SK-N-SH (cell line): ENCODE results near the gene CRIP2.

ENCODE experiments used
- FOXM1 ChIP-seq: IDR thresholded peaks from 2 replicates; pipeline ENCODE4 v1.4.0; 2012; ENCODE audit warnings: low read depth, mild to moderate bottlenecking
- GABPA ChIP-seq: IDR thresholded peaks from 2 replicates; pipeline ENCODE4 v1.4.0; 2012; ENCODE audit warnings: low read depth, mild to moderate bottlenecking
- GATA2 ChIP-seq: sonication (generic); formaldehyde crosslinking; IDR thresholded peaks from 2 replicates; pipeline ENCODE4 v1.5.0; 2020; ENCODE audit warnings: mild to moderate bottlenecking, missing genetic modification reagents
- MEF2A ChIP-seq: IDR thresholded peaks from 2 replicates; pipeline ENCODE4 v1.4.0; 2012; ENCODE audit warnings: low read depth, borderline replicate concordance
- NFIC ChIP-seq: IDR thresholded peaks from 2 replicates; pipeline ENCODE4 v1.4.0; 2012; ENCODE audit warnings: borderline replicate concordance
- POLR2AphosphoS5 ChIP-seq: IDR thresholded peaks from 2 replicates; pipeline ENCODE4 v1.6.1; 2012; ENCODE audit warnings: low read depth, low read length
- RAD21 ChIP-seq: IDR thresholded peaks from 2 replicates; pipeline ENCODE4 v1.6.1; 2012; ENCODE audit warnings: mild to moderate bottlenecking, low read length
- SIN3A ChIP-seq: IDR thresholded peaks from 2 replicates; pipeline ENCODE4 v1.6.1; 2012; ENCODE audit warnings: low read depth, mild to moderate bottlenecking, low read length, moderate library complexity, borderline replicate concordance
- TAF1 ChIP-seq: IDR thresholded peaks from 2 replicates; pipeline ENCODE4 v1.6.1; 2012; ENCODE audit warnings: low read depth, mild to moderate bottlenecking, low read length, moderate library complexity, borderline replicate concordance
- YY1 ChIP-seq: IDR thresholded peaks from 2 replicates; pipeline ENCODE4 v1.4.0; 2012; ENCODE audit warnings: low read depth, mild to moderate bottlenecking
- TF ChIP-seq, protein P1 (sequence below): fragments of 200-600 bp; sonication (generic); IDR thresholded peaks from 2 replicates; pipeline ENCODE4 v1.6.1; 2017; ENCODE audit warnings: antibody characterized with exemption, mild to moderate bottlenecking, moderate library complexity
- TF ChIP-seq, protein P2 (sequence below): fragments of 150-350 bp; IDR thresholded peaks from 2 replicates; pipeline ENCODE4 v1.6.1; 2017; ENCODE audit warnings: antibody characterized with exemption, low read length, low read depth, borderline replicate concordance

DNA sequence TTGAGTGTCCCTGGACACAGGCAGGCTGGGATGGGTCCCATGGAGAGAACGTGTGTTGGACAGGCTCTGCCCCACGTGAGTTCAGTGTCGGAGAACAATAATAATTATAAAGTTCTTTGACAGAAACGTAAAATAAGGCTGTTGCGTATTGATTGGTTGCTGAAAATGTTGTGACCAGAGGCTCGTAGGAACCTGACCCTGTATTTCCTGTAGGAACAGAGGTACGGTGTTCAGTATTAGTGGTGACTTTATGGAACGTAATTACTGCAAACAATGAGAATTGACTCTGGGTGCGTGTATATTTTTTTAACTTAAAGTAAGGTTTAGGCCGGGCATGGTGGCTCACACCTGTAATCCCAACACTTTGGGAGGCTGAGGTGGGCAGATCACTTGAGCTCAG lies 47.2 kb upstream of the CRIP2 start:
- TF ChIP-seq YY1 (no peak), FOXM1 (no peak), TAF1 (no peak), NFIC (no peak), MEF2A (no peak), GABPA (no peak), POLR2AphosphoS5 (no peak), SIN3A (no peak), GATA2 (CRISPR knock-in tag) (no peak), RAD21 (no peak)
- TF ChIP-seq, protein P1, sequence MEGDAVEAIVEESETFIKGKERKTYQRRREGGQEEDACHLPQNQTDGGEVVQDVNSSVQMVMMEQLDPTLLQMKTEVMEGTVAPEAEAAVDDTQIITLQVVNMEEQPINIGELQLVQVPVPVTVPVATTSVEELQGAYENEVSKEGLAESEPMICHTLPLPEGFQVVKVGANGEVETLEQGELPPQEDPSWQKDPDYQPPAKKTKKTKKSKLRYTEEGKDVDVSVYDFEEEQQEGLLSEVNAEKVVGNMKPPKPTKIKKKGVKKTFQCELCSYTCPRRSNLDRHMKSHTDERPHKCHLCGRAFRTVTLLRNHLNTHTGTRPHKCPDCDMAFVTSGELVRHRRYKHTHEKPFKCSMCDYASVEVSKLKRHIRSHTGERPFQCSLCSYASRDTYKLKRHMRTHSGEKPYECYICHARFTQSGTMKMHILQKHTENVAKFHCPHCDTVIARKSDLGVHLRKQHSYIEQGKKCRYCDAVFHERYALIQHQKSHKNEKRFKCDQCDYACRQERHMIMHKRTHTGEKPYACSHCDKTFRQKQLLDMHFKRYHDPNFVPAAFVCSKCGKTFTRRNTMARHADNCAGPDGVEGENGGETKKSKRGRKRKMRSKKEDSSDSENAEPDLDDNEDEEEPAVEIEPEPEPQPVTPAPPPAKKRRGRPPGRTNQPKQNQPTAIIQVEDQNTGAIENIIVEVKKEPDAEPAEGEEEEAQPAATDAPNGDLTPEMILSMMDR = no peak
- TF ChIP-seq, protein P2, sequence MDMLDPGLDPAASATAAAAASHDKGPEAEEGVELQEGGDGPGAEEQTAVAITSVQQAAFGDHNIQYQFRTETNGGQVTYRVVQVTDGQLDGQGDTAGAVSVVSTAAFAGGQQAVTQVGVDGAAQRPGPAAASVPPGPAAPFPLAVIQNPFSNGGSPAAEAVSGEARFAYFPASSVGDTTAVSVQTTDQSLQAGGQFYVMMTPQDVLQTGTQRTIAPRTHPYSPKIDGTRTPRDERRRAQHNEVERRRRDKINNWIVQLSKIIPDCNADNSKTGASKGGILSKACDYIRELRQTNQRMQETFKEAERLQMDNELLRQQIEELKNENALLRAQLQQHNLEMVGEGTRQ = no peak
